CD4-positive, alpha-beta T cell treated with Interleukin-4 for 1 hour (primary cell): Measurements from ENCODE around the gene SERGEF.

ENCODE experiments used
- DNase-seq, 2 donors: peaks; one replicate each; pipeline ENCODE4 v3.0.0-alpha.2; 2020 to 2022

SERGEF gene

DNA sequence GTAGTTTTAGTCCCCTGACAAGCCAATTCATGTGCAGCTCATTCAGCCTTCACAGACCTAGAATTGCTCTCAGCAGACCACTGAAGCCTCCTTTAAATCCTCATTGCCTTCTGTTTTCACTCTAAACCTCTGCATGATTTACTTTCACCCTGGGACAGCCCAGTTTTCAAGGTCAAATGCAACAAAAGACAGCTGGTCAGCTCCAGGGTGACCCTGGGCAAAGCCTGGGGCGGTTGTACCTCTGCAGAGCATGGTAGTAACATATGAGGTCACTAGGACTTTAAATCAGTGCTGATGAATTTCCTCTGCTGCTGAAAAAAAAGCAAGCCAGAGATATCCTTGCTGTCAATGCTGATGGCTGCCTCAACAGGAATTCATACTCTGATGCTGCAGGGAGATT is 62.2 kb downstream of the SERGEF start:
- no peak for DNase-seq

DNA sequence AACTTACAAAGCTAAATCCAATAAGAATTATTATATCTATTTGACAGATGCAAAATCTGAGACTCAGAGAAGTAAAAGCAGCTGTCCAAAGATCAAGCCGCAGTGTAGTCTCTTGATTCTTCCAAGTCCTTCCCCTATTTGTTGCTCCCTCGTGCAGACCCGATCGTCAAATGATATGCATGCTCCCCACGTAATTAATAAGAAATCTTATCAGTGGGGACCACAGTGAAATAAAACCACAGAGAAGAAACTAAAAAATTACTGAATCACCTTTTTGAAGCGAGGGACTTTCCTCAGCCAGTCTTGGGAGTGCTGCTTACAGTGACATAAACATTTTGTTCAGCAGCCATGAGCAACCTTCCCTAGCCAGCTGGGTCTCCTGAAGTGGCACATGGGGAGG is 64.6 kb downstream of the SERGEF start:
- DNase-seq: no peak

GRCh38 chr11:17939542-17939941 is 73.3 kb downstream of the SERGEF start:
- no peak for DNase-seq

GRCh38 chr11:17936790-17937189 is 76.1 kb downstream of the SERGEF start:
- DNase-seq: no peak

- no peak for DNase-seq
Measured at GRCh38 chr11:17934194-17934593, 78.7 kb downstream of the SERGEF start.

DNA sequence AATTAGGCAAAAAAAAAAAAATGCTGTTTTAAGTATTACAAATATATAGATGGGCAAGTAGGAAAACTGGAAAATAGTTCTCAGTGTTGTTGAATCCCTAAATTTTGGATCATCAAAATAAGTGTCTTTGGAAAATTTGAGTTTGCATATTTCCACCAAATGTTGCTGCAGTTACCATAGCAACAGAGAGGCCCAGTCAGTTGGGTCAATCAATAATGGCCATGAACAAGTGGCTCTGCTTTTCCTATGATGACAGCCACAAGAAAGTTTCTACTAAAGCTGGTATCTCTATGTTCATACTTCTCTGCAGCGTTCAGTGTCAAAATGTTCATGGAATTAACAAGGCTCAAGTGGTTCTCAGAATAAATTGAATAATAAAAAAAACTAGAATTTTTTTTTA is 79.1 kb downstream of the SERGEF start:
- no peak for DNase-seq

- DNase-seq: no peak
Measured at GRCh38 chr11:17932472-17932871, 80.4 kb downstream of the SERGEF start.

GRCh38 chr11:17931595-17931994 is 81.3 kb downstream of the SERGEF start:
- no peak for DNase-seq

GRCh38 chr11:17930544-17931125 is 82.2 kb downstream of the SERGEF start:
- no peak for DNase-seq

DNA sequence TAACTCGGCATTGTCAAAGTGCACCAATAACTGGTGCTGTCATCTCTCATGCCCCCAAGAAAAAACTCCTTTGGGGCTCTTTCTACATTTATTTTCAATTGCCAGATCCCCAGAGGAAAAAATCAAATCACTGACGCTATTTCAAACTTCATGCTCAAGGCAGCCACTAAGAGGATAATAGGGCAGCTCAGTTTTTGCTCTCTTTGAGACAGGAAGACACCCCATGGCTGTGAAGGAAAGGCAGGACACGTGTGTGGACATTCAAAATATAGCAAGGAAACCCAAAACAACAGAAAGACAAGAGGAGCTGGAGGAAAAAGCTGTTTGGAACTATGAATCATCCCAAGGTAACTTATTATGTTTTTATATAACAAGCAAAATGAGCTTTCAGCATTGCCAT is 83.7 kb downstream of the SERGEF start:
- no peak for DNase-seq

DNA sequence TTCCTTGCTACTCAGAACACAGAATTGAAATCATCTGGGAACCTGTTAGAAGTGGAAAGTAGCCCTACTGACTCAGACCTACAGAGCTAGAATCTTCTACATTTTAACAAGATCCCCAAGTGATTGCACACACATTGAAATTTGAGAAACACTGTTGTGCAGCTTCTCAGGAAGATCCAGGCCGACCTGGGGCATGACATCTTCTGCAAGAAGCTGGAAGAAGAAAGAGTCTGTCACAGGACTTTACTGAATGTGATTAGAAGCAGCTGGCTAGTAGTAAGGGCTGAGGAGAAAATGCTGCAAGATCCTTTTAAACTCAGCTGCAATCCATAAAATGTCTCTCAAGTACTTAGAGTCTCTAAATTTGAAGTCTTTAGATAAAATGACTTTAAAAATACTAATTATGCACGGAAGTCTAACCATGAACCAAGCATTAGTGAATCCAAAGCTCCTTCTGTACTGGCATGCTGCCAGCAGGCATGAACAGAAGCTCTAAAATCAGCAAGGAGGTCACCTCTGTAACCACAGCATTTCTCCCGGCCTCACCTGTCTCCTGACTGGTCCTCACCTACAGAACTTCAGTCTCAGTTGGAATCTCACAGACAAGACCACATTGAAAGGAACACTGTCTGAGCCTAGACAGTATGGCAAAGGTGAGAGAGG is 85.0 kb downstream of the SERGEF start:
- no peak for DNase-seq

GRCh38 chr11:17927041-17927440 is 85.8 kb downstream of the SERGEF start:
- no peak for DNase-seq

GRCh38 chr11:17924713-17925112 is 88.1 kb downstream of the SERGEF start:
- no peak for DNase-seq

GRCh38 chr11:17923217-17923616 is 89.6 kb downstream of the SERGEF start:
- DNase-seq: no peak

GRCh38 chr11:17922416-17922788 is 90.4 kb downstream of the SERGEF start:
- DNase-seq: no peak

GRCh38 chr11:17921659-17922415 is 91.0 kb downstream of the SERGEF start:
- DNase-seq: no peak

GRCh38 chr11:17918049-17918605 is 94.7 kb downstream of the SERGEF start:
- DNase-seq: no peak

DNA sequence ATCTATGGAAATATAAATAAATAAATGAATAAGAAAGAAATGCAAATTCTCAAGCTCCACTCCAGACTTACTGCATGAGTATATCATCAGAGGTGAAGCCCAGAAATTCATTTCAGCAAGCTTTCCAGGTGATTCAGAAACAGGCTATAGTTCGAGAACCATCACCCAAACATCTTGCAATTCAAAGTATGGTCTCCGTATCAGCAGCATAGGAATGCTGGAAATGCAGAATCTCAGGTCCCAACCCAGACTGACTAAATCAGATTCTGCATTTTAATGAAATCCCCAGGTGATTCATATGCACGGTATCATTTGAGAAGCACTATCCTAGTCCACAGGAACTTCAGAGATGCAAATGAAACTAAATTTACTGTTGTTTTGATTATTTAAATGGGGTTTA is 95.3 kb downstream of the SERGEF start:
- no peak for DNase-seq

- DNase-seq: no peak
Measured at GRCh38 chr11:17915500-17916143, 97.2 kb downstream of the SERGEF start.

DNA sequence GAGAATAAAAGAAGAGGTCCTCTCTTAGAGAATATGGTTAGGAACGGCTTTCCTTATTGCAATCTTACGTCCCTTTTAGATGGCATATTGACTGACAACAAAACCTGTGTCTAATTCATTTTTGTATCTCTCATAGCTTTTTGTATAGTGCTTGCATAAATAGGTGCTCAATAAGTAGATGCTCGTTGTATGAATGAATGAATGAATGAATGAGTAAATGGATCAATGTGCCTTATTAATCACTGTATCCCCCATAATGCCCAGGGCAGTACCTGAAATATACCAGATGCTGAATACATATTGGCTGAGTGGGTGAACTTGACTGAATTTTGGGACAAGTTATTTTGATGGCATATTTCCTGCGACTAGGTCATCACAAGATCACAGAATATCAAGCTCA is 97.9 kb downstream of the SERGEF start:
- DNase-seq: no peak

GRCh38 chr11:17907046-17907445 is 105.8 kb downstream of the SERGEF start:
- DNase-seq: no peak

- no peak for DNase-seq
Measured at GRCh38 chr11:17906436-17906835, 106.4 kb downstream of the SERGEF start.

DNA sequence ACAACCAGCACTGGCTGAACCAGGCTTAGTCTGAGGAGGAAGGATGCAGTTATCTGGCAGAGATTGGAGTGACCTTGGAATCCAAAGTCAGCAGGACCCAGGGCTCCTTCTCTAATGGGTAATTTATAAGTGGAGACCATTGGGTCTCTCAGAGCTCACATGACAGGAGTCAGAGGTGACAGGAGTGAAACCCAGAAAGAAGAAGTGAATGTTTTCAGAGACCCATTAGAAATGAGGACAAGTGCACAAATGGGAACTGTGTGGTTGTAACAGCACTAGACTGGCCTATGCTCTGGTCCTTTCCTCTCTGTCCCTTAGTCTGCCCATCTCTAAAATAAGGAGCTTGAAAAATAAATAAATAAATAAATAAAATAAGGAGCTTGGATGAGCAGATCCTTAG is 107.4 kb downstream of the SERGEF start:
- no peak for DNase-seq

- no peak for DNase-seq
Measured at GRCh38 chr11:17901481-17901880, 111.4 kb downstream of the SERGEF start.
